Adrenal gland (tissue), 5 donors: ENCODE measurements around the gene PTGER3.

Source experiments
- POLR2A ChIP-seq, 2 donors: fragments of 450-650 bp; IDR thresholded peaks; one replicate each; pipeline ENCODE4 v1.6.1; 2017; ENCODE audit warnings: antibody characterized with exemption in 2 of 2, mild to moderate bottlenecking in 2 of 2, moderate library complexity in 1 of 2
- TF ChIP-seq, protein P1 (sequence below), 6 experiments: fragments of 450-650 bp in 4 of 6; fragments of 200-600 bp in 2 of 6; sonication (generic) in 1 of 6; IDR thresholded peaks; 1 replicate in 5 of 6; 2 replicates in 1 of 6; pipeline versions ENCODE4 v1.5.1 to v1.8.0; 2016 to 2021; ENCODE audit warnings: antibody characterized with exemption in 6 of 6, mild to moderate bottlenecking in 2 of 6, moderate library complexity in 1 of 6
- donor health status: DM: no; HTN: no; CAD: no.

DNA sequence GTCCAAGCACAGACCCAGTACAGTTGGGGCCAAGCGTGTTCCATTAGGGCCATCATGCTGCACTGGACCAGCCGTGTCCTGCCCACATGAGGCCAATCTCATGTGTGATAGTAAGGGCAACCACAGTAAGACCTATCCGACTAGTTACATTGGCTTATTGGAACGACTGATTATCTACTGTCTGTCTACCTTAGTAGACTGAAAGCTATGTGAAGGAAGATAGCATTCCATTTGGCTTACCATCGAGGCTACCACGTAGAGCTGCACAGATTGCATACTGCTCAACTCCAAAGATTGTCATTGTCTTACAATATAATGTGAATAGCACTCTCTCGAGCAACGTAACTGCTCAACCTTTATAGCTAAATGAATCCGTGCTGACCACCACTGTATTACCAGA, 10.6 kb downstream of the PTGER3 start:
- TF ChIP-seq, protein P1, sequence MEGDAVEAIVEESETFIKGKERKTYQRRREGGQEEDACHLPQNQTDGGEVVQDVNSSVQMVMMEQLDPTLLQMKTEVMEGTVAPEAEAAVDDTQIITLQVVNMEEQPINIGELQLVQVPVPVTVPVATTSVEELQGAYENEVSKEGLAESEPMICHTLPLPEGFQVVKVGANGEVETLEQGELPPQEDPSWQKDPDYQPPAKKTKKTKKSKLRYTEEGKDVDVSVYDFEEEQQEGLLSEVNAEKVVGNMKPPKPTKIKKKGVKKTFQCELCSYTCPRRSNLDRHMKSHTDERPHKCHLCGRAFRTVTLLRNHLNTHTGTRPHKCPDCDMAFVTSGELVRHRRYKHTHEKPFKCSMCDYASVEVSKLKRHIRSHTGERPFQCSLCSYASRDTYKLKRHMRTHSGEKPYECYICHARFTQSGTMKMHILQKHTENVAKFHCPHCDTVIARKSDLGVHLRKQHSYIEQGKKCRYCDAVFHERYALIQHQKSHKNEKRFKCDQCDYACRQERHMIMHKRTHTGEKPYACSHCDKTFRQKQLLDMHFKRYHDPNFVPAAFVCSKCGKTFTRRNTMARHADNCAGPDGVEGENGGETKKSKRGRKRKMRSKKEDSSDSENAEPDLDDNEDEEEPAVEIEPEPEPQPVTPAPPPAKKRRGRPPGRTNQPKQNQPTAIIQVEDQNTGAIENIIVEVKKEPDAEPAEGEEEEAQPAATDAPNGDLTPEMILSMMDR (IDR thresholded peaks at IDR 0.05), result no peak
- TF ChIP-seq POLR2A (IDR thresholded peaks at IDR 0.05), result no peak
